Neural cell (in vitro differentiated cells): ENCODE data around the gene DCXR. TPM values are rescaled to one million over a fixed set of nuclear protein-coding genes. Genes with fewer than 3 reads are reported as not detected.

Source experiments
- H2AFZ ChIP-seq: fragments of 200-600, 300-800 bp; sonication (generic), shearing (Covaris generic); 2 replicates; pipeline ENCODE4 v1.6.0; 2014; ENCODE audit warnings: low read depth, mild to moderate bottlenecking, antibody characterized with exemption, low read length, moderate library complexity
- H3F3A ChIP-seq: fragments of 200-600 bp; shearing (Covaris generic); 2 replicates; pipeline ENCODE4 v1.6.1; 2016; ENCODE audit warnings: mild to moderate bottlenecking, moderate library complexity, mixed read lengths, antibody characterized with exemption, low read length; ENCODE audit not compliant: insufficient read depth, poor library complexity, severe bottlenecking
- H3K27ac ChIP-seq: fragments of 200-600, 300-800 bp; sonication (generic), shearing (Covaris generic); 2 replicates; pipeline ENCODE4 v1.5.1; 2014; ENCODE audit warnings: mild to moderate bottlenecking, low read length, moderate library complexity
- H3K27me3 ChIP-seq: fragments of 300-800, 200-600 bp; sonication (generic), shearing (Covaris generic); 2 replicates; pipeline ENCODE4 v1.6.0; 2014; ENCODE audit warnings: mild to moderate bottlenecking, low read depth, low read length, moderate library complexity; ENCODE audit not compliant: insufficient read depth
- H3K36me3 ChIP-seq: fragments of 300-800, 200-600 bp; sonication (generic), shearing (Covaris generic); 2 replicates; pipeline ENCODE4 v1.5.1; 2014; ENCODE audit warnings: mild to moderate bottlenecking, antibody characterized with exemption, low read length, moderate library complexity; ENCODE audit not compliant: insufficient read depth
- H3K4me2 ChIP-seq: fragments of 300-800, 200-600 bp; sonication (generic), shearing (Covaris generic); 2 replicates; pipeline ENCODE4 v1.6.0; 2014; ENCODE audit warnings: mild to moderate bottlenecking, low read length
- H3K4me3 ChIP-seq: fragments of 300-800, 200-600 bp; sonication (generic), shearing (Covaris generic); 2 replicates; pipeline ENCODE4 v1.5.1; 2014; ENCODE audit warnings: mild to moderate bottlenecking, low read length, moderate library complexity
- H3K79me2 ChIP-seq: fragments of 200-600 bp; shearing (Covaris generic); replicated peaks from 2 replicates; pipeline ENCODE4 v1.6.0; 2014; ENCODE audit warnings: mild to moderate bottlenecking, low read length, moderate library complexity; ENCODE audit not compliant: insufficient read depth
- H3K9ac ChIP-seq: fragments of 300-800, 200-600 bp; sonication (generic), shearing (Covaris generic); 2 replicates; pipeline ENCODE4 v1.6.1; 2016; ENCODE audit warnings: mild to moderate bottlenecking, low read length, mixed read lengths
- H3K9me2 ChIP-seq: fragments of 200-600 bp; shearing (Covaris generic); 2 replicates; pipeline ENCODE4 v1.6.1; 2016; ENCODE audit warnings: mild to moderate bottlenecking, low read length, mixed read lengths; ENCODE audit not compliant: insufficient read depth
- H3K9me3 ChIP-seq: fragments of 200-600, 300-800 bp; sonication (generic), shearing (Covaris generic); 2 replicates; pipeline ENCODE4 v1.6.1; 2016; ENCODE audit warnings: mild to moderate bottlenecking, mixed run types, low read length, moderate library complexity, mixed read lengths
- H4K20me1 ChIP-seq: fragments of 200-600 bp; shearing (Covaris generic); 2 replicates; pipeline ENCODE4 v1.6.1; 2016; ENCODE audit warnings: mild to moderate bottlenecking, mixed run types; ENCODE audit not compliant: insufficient read depth
- EP300 ChIP-seq: fragments of 450-650 bp; conservative IDR thresholded peaks from 2 replicates; pipeline ENCODE4 v1.6.1; 2014; ENCODE audit warnings: antibody characterized with exemption, mild to moderate bottlenecking, moderate library complexity; ENCODE audit not compliant: poor library complexity, severe bottlenecking
- EZH2 ChIP-seq: fragments of 200-600, 300-800 bp; shearing (Covaris generic), sonication (generic); IDR thresholded peaks from 2 replicates; pipeline ENCODE4 v1.6.1; 2014; ENCODE audit warnings: antibody characterized with exemption, low read length, borderline replicate concordance, mild to moderate bottlenecking; ENCODE audit not compliant: insufficient read depth, poor library complexity, severe bottlenecking
- MXI1 ChIP-seq: fragments of 450-650 bp; conservative IDR thresholded peaks from 2 replicates; pipeline ENCODE4 v1.6.1; 2014; ENCODE audit warnings: antibody characterized with exemption, mild to moderate bottlenecking; ENCODE audit not compliant: poor library complexity, severe bottlenecking
- POLR2AphosphoS5 ChIP-seq: IDR thresholded peaks from 2 replicates; pipeline ENCODE4 v1.6.1; 2012
- RAD21 ChIP-seq: fragments of 450-650 bp; conservative IDR thresholded peaks from 2 replicates; pipeline ENCODE4 v1.6.1; 2014; ENCODE audit warnings: antibody characterized with exemption, mild to moderate bottlenecking, moderate library complexity
- REST ChIP-seq: IDR thresholded peaks from 2 replicates; pipeline ENCODE4 v1.6.1; 2012; ENCODE audit warnings: borderline replicate concordance
- SMC3 ChIP-seq: fragments of 450-650 bp; conservative IDR thresholded peaks from 2 replicates; pipeline ENCODE4 v1.6.1; 2014; ENCODE audit warnings: antibody characterized with exemption, mild to moderate bottlenecking, moderate library complexity; ENCODE audit not compliant: poor library complexity
- TAF1 ChIP-seq: IDR thresholded peaks from 2 replicates; pipeline ENCODE4 v1.6.1; 2012; ENCODE audit warnings: low read depth
- polyA plus RNA-seq: library from polyadenylated mRNA; depleted of rRNA; stranded (reverse); fragments of >200 nt; gene quantifications from 2 replicates; pipeline ENCODE4 v1.2.3, GENCODE V29; 2014
- TF ChIP-seq, protein P1 (sequence below): fragments of 450-650 bp; IDR thresholded peaks from 2 replicates; pipeline ENCODE4 v1.5.1; 2014; ENCODE audit warnings: antibody characterized with exemption, mild to moderate bottlenecking, moderate library complexity; ENCODE audit not compliant: poor library complexity, severe bottlenecking

The DCXR gene
- polyA plus RNA-seq, 1 donor from 2014 or later: 129 TPM

- no peaks in the 10 kb centered on the region for H3F3A ChIP-seq
- no peaks in the 10 kb centered on the region for H3K36me3 ChIP-seq
- H3K4me3 ChIP-seq: no peak overlapping the region
- no peak overlapping the region for H3K27ac ChIP-seq
- no peaks in the 10 kb centered on the region for H3K9me2 ChIP-seq
- no peak overlapping the region for H3K9ac ChIP-seq
- H2AFZ ChIP-seq: no peak overlapping the region
- no peak overlapping the region for H3K4me2 ChIP-seq
- TF ChIP-seq MXI1 (no peak), TAF1 (no peak), EZH2 (no peak), EP300 (no peak), REST (no peak), POLR2AphosphoS5 (no peak), RAD21 (no peak), SMC3 (no peak)
- TF ChIP-seq, protein P1, sequence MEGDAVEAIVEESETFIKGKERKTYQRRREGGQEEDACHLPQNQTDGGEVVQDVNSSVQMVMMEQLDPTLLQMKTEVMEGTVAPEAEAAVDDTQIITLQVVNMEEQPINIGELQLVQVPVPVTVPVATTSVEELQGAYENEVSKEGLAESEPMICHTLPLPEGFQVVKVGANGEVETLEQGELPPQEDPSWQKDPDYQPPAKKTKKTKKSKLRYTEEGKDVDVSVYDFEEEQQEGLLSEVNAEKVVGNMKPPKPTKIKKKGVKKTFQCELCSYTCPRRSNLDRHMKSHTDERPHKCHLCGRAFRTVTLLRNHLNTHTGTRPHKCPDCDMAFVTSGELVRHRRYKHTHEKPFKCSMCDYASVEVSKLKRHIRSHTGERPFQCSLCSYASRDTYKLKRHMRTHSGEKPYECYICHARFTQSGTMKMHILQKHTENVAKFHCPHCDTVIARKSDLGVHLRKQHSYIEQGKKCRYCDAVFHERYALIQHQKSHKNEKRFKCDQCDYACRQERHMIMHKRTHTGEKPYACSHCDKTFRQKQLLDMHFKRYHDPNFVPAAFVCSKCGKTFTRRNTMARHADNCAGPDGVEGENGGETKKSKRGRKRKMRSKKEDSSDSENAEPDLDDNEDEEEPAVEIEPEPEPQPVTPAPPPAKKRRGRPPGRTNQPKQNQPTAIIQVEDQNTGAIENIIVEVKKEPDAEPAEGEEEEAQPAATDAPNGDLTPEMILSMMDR: no peak
- H3K27me3 ChIP-seq: no peaks in the 10 kb centered on the region
- H4K20me1 ChIP-seq: no peaks in the 10 kb centered on the region
- no peaks in the 10 kb centered on the region for H3K9me3 ChIP-seq
- H3K79me2 ChIP-seq: no peaks in the 10 kb centered on the region
Observed at GRCh38 chr17:82010575-82011525, 26.6 kb downstream of the DCXR start.

GRCh38 chr17:82009413-82009812, 28.1 kb downstream of the DCXR start:
- H4K20me1 ChIP-seq: no peaks in the 10 kb centered on the region
- H2AFZ ChIP-seq: no peak overlapping the region
- H3K79me2 ChIP-seq: no peaks in the 10 kb centered on the region
- no peak overlapping the region for H3K9ac ChIP-seq
- H3F3A ChIP-seq: no peaks in the 10 kb centered on the region
- no peaks in the 10 kb centered on the region for H3K9me3 ChIP-seq
- H3K4me3 ChIP-seq: no peak overlapping the region
- no peak for TF ChIP-seq EZH2
- no peak for TF ChIP-seq REST
- TF ChIP-seq EP300: no peak
- no peaks in the 10 kb centered on the region for H3K27me3 ChIP-seq
- H3K4me2 ChIP-seq: no peak overlapping the region
- H3K27ac ChIP-seq: no peak overlapping the region
- no peaks in the 10 kb centered on the region for H3K36me3 ChIP-seq
- H3K9me2 ChIP-seq: no peaks in the 10 kb centered on the region
